Nephron (organoid): ENCODE data around the gene SF3B3.

Experiments used
- H3K27ac Mint-ChIP-seq, 3 experiments: 2 replicates each; pipeline ENCODE4 v1.8.0; 2020; ENCODE audit warnings: mixed read lengths in 3 of 3, mild to moderate bottlenecking in 2 of 3, moderate library complexity in 1 of 3
- H3K27me3 Mint-ChIP-seq: 2 replicates; pipeline ENCODE4 v1.8.0; 2021; ENCODE audit warnings: low read depth, mild to moderate bottlenecking, moderate library complexity, mixed read lengths
- H3K36me3 Mint-ChIP-seq: 2 replicates; pipeline ENCODE4 v1.8.0; 2020; ENCODE audit warnings: low read depth, mixed read lengths
- H3K4me1 Mint-ChIP-seq: 2 replicates; pipeline ENCODE4 v1.8.0; 2020; ENCODE audit warnings: mixed read lengths
- H3K4me3 Mint-ChIP-seq, 3 experiments: 2 replicates each; pipeline ENCODE4 v1.8.0; 2020; ENCODE audit warnings: mild to moderate bottlenecking in 3 of 3, mixed read lengths in 3 of 3, moderate library complexity in 2 of 3
- H3K9me3 Mint-ChIP-seq: 2 replicates; pipeline ENCODE4 v1.8.0; 2020; ENCODE audit warnings: mixed read lengths
- TF ChIP-seq, protein P1 (sequence below), 3 experiments: fragments of 200-600 bp; sonication (generic); IDR thresholded peaks; one replicate each; pipeline ENCODE4 v1.5.0; 2021; ENCODE audit warnings: antibody characterized with exemption in 3 of 3; ENCODE audit not compliant: unreplicated experiment in 3 of 3

SF3B3 gene

DNA sequence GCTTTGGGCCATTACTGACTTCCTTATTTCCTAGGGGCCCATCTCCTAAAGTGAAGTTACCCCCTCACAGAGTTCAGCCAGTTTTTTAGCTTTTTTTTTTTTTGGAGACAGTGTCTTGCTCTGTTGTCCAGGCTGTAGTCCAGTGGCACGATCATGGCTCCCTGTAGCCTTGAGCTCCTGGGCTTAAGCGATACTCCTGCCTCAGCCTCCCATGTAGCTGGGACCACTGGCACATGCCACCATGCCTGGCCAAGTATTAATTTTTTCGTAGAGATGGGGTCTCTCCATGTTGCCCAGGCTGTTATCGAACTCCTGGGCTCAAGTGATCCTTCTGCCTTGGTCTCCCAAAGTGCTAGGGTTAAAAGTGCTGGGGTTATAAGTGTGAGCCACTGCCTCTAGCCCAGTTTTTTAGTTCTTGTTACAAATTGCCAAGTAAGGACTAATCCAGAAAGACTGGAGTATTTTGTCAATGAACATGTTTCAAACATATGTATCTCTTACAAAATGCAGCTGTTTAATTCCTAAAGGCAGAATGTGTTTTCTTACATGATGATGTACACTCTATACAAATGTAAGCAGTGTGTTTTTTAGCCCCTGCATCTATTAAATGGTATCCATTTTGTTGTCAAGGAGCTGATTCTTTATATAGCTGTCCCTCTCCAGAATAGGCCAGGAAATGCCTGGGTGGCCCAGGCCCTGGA lies 73.7 kb downstream of the SF3B3 start:
- H3K9me3 Mint-ChIP-seq, result no peaks in the 10 kb centered on the region
- peaks cover 4% of the 10 kb centered on the region for H3K27me3 Mint-ChIP-seq
- H3K36me3 Mint-ChIP-seq, result no peaks in the 10 kb centered on the region
- no peak overlapping the region for H3K4me3 Mint-ChIP-seq
- peak overlapping the region in 2 of 3 experiments; percentile 74 to 78 for H3K27ac Mint-ChIP-seq
- H3K4me1 Mint-ChIP-seq, result peaks cover 7% of the 10 kb centered on the region
- TF ChIP-seq, protein P1, sequence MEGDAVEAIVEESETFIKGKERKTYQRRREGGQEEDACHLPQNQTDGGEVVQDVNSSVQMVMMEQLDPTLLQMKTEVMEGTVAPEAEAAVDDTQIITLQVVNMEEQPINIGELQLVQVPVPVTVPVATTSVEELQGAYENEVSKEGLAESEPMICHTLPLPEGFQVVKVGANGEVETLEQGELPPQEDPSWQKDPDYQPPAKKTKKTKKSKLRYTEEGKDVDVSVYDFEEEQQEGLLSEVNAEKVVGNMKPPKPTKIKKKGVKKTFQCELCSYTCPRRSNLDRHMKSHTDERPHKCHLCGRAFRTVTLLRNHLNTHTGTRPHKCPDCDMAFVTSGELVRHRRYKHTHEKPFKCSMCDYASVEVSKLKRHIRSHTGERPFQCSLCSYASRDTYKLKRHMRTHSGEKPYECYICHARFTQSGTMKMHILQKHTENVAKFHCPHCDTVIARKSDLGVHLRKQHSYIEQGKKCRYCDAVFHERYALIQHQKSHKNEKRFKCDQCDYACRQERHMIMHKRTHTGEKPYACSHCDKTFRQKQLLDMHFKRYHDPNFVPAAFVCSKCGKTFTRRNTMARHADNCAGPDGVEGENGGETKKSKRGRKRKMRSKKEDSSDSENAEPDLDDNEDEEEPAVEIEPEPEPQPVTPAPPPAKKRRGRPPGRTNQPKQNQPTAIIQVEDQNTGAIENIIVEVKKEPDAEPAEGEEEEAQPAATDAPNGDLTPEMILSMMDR (IDR thresholded peaks at IDR 0.05; ENCODE audit: unreplicated experiment in 3 of 3), result no peak

DNA sequence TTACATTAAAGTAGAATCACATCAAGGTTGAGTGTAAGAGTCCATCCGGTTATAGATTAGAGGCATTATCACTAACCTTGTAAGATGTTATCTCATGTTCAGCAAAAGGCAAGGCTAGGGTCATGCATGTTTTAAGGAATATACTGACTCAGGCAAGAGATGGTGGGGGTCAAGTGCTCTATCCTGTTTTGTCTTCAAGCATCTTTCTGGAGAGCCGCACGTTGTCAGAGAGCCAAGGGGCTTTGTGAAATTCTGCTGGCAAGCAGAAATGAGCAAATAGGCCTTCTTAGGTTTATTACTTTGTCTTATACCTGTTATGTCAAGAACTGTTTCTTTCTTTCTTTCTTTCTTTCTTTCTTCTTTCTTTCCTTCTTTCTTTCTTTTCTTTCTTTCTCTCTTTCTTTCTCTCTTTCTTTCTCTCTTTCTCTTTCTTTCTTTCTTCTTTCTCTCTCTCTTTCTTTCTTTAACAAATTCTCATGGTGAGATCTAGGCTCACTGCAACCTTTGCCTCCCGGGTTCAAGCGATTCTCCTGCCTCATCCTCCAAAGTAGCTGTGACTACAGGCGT lies 75.4 kb downstream of the SF3B3 start:
- H3K4me1 Mint-ChIP-seq, result peaks cover 6% of the 10 kb centered on the region
- H3K27me3 Mint-ChIP-seq, result peaks cover 4% of the 10 kb centered on the region
- TF ChIP-seq, protein P1 (IDR thresholded peaks at IDR 0.05; ENCODE audit: unreplicated experiment in 3 of 3), result no peak
- no peaks in the 10 kb centered on the region for H3K9me3 Mint-ChIP-seq
- no peak overlapping the region for H3K4me3 Mint-ChIP-seq
- H3K27ac Mint-ChIP-seq, result peak overlapping the region in 2 of 3 experiments; percentile 12 to 71
- no peaks in the 10 kb centered on the region for H3K36me3 Mint-ChIP-seq

DNA sequence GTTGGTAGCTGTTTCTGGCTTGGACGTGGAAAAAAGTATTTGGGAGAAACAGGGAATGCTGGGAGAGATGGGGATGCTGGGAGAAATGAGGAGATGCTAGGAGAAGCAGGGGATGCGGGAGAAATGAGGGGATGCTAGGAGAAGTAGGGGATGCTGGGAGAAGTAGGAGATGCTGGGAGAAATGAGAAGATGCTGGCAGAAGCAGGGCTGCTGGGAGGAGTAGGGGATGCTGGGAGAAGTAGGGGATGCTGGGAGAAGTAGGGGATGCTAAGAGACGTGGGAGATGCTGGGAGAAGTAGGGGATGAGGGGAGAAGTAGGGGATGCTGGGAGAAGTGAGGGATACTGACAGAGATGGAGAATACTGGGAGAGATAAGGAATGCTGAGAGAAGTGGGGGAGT lies 77.1 kb downstream of the SF3B3 start:
- no peak overlapping the region for H3K4me3 Mint-ChIP-seq
- peaks cover 6% of the 10 kb centered on the region for H3K4me1 Mint-ChIP-seq
- H3K27me3 Mint-ChIP-seq, result peaks cover 4% of the 10 kb centered on the region
- H3K27ac Mint-ChIP-seq, result no peak overlapping the region
- H3K36me3 Mint-ChIP-seq, result no peaks in the 10 kb centered on the region
- TF ChIP-seq, protein P1 (IDR thresholded peaks at IDR 0.05; ENCODE audit: unreplicated experiment in 3 of 3), result no peak
- H3K9me3 Mint-ChIP-seq, result no peaks in the 10 kb centered on the region

DNA sequence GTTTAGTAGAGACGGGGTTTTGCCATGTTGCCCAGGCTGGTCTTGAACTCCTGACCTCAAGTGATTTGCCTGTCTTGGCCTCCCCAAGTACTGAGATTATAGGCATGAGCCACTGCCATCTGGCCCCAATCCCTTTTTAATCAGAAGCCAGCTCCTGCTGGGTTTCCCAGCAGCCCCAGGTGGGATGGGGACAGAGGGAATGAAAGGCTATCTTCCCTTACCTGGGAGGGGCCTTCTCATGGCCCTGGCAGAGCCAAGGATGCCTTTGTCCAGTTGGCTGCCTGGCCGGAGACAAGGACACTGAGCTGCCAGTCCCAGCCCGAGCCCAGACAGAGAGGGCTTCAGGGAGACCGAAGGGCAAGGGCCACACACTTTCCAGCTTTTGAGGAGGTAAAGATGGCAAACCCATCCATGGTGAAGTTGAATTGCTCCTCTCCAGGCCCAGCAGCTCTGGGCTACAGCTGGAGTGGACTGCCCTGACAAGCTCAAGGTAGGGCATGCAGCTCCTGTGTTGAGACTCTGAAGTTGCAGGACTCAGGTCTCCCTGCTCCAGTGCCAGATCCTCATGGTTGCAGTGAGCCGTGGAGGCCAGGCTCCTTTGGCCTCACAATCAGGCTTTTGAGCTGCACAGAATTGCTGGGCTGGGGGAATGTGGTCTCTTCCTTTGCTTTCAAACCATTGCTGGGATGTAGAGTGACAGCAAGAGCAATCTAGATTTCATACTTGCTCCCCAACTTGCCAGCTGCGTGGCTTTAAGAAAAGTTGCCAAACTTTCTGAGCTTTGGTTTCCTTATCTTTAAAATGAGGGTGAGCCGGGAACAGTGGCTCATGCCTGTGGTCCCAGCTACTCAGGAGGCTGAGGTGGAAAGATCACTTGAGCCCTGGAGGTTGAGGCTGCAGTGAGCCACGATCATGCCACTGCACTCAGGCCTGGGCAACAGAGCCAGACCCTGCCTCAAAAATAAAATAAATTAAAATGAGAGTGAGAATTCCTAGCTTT lies 78.3 kb downstream of the SF3B3 start:
- no peak overlapping the region for H3K27ac Mint-ChIP-seq

DNA sequence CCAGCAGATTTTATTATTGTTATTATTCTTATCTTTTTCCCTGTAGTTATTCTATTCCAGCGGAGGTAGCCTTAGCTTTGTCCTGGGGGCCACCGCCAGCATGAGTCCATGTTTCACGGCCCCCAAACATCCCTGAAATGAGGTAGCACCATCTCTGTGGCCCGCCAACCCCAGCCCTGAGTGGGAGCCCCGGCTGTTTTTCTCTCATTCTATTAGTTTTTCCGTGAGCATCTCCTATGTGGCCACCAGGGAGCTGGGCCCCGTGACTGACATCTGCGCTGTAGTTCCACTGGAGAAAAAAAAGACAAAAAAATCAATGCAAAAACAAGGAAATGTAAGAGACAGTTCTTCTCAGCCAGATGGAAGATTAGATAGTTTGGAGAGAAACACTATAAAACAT lies 79.2 kb downstream of the SF3B3 start:
- H3K4me3 Mint-ChIP-seq, result no peak overlapping the region
- H3K27ac Mint-ChIP-seq, result no peak overlapping the region
- H3K9me3 Mint-ChIP-seq, result no peaks in the 10 kb centered on the region
- H3K4me1 Mint-ChIP-seq, result peaks cover 6% of the 10 kb centered on the region
- TF ChIP-seq, protein P1 (IDR thresholded peaks at IDR 0.05; ENCODE audit: unreplicated experiment in 3 of 3), result no peak
- H3K36me3 Mint-ChIP-seq, result no peaks in the 10 kb centered on the region
- peaks cover 4% of the 10 kb centered on the region for H3K27me3 Mint-ChIP-seq

More for the DNA sequence above, 78.3 kb downstream of the SF3B3 start:
- Mint-ChIP-seq H3K27me3 (peaks cover 4% of the 10 kb centered on the region), H3K9me3 (no peaks in the 10 kb centered on the region), H3K36me3 (no peaks in the 10 kb centered on the region), H3K4me1 (peaks cover 6% of the 10 kb centered on the region), H3K4me3 (no peak overlapping the region)
- TF ChIP-seq, protein P1 (IDR thresholded peaks at IDR 0.05; ENCODE audit: unreplicated experiment in 3 of 3), result no peak
